GM21528 (cell line): ENCODE measurements around the gene EPB41L2.
"Not testable (repeated sequence)": the region's sequence is repeated elsewhere in the genome, so short reads cannot be mapped to it uniquely, and the experiment has no call there.

Experiments
- ATAC-seq: cut with Tn5 transposase; IDR thresholded peaks from one replicate; pipeline ENCODE4 v1.9.1; 2021; ENCODE audit warnings: mild to moderate bottlenecking, moderate library complexity; ENCODE audit not compliant: unreplicated experiment, low FRiP score

The EPB41L2 gene

GRCh38 chr6:131007964-131008363 lies 55.1 kb downstream of the EPB41L2 start:
- not testable (repeated sequence) for ATAC-seq

- no peak for ATAC-seq
Observed at GRCh38 chr6:131007286-131007685, 55.8 kb downstream of the EPB41L2 start.

- ATAC-seq, result no peak
Observed at GRCh38 chr6:131005439-131006016, 57.5 kb downstream of the EPB41L2 start.

- ATAC-seq, result no peak
Observed at GRCh38 chr6:131004936-131005335, 58.1 kb downstream of the EPB41L2 start.

- ATAC-seq, result no peak
Observed at GRCh38 chr6:131004387-131004755, 58.7 kb downstream of the EPB41L2 start.

GRCh38 chr6:131003488-131004386 lies 59.3 kb downstream of the EPB41L2 start:
- no peak for ATAC-seq

GRCh38 chr6:131002661-131002980 lies 60.4 kb downstream of the EPB41L2 start:
- no peak for ATAC-seq

GRCh38 chr6:131001945-131002660 lies 60.9 kb downstream of the EPB41L2 start:
- no peak for ATAC-seq

- no peak for ATAC-seq
Observed at GRCh38 chr6:131001111-131001736, 61.8 kb downstream of the EPB41L2 start.

GRCh38 chr6:131000544-131000943 lies 62.5 kb downstream of the EPB41L2 start:
- no peak for ATAC-seq

- ATAC-seq, result no peak
Observed at GRCh38 chr6:130997061-130997753, 65.8 kb downstream of the EPB41L2 start.

- no peak for ATAC-seq
Observed at GRCh38 chr6:130996635-130997034, 66.4 kb downstream of the EPB41L2 start.

- ATAC-seq, result no peak
Observed at GRCh38 chr6:130995783-130996447, 67.1 kb downstream of the EPB41L2 start.

GRCh38 chr6:130994319-130995097 lies 68.5 kb downstream of the EPB41L2 start:
- ATAC-seq, result no peak

- no peak for ATAC-seq
Observed at GRCh38 chr6:130993292-130993765, 69.7 kb downstream of the EPB41L2 start.

GRCh38 chr6:130991422-130992137 lies 71.5 kb downstream of the EPB41L2 start:
- no peak for ATAC-seq

GRCh38 chr6:130987539-130987938 lies 75.5 kb downstream of the EPB41L2 start:
- ATAC-seq, result not testable (repeated sequence)

- ATAC-seq, result no peak
Observed at GRCh38 chr6:130985115-130985514, 77.9 kb downstream of the EPB41L2 start.
